ENCODE results near the gene RAI1. TPM values are rescaled to one million over a fixed set of nuclear protein-coding genes. Genes with fewer than 3 reads are reported as not detected.

Gene RAI1
- total RNA-seq, 4 donors from 2014 or later = 19.4 to 38.2 (median 35.3) TPM

- intact Hi-C loops (cut with DNase I; ENCODE audit: low total_unique reads) = no loop called here
- WGBS, 2 donors = 88 to 91% methylated on average over 9 of the region's 9 CpGs
- no peak for TF ChIP-seq CTCF (IDR thresholded peaks at IDR 0.05)
- no peak for TF ChIP-seq POLR2A (IDR thresholded peaks at IDR 0.05)
- DNase-seq (ENCODE audit: low spot score in 2 of 2) = no peak
- no peak overlapping the region for H3K4me3 ChIP-seq (ENCODE audit: low read depth, poor library complexity, severe bottlenecking)
Measured at GRCh38 chr17:17708816-17709215, 27.6 kb downstream of the RAI1 start.

GRCh38 chr17:17709815-17710321 lies 28.6 kb downstream of the RAI1 start:
- intact Hi-C loops (cut with DNase I; ENCODE audit: low total_unique reads) = no loop called here
- WGBS, 2 donors = 82 to 83% methylated on average over 15 of the region's 15 CpGs
- DNase-seq (ENCODE audit: low spot score in 2 of 2) = no peak
- H3K4me3 ChIP-seq (ENCODE audit: low read depth, poor library complexity, severe bottlenecking) = no peak overlapping the region
- no peak for TF ChIP-seq CTCF (IDR thresholded peaks at IDR 0.05)
- no peak for TF ChIP-seq POLR2A (IDR thresholded peaks at IDR 0.05)

- intact Hi-C loops (cut with DNase I; ENCODE audit: low total_unique reads) = no loop called here
- DNase-seq (ENCODE audit: low spot score in 2 of 2) = no peak
- H3K4me3 ChIP-seq (ENCODE audit: low read depth, poor library complexity, severe bottlenecking) = no peak overlapping the region
- no peak for TF ChIP-seq CTCF (IDR thresholded peaks at IDR 0.05)
- TF ChIP-seq POLR2A (IDR thresholded peaks at IDR 0.05) = no peak
- 90 to 95% methylated on average over 4 of the region's 4 CpGs for WGBS, 2 donors
Measured at GRCh38 chr17:17710355-17710727, 29.1 kb downstream of the RAI1 start.

GRCh38 chr17:17710728-17711541 lies 29.7 kb downstream of the RAI1 start:
- TF ChIP-seq POLR2A (IDR thresholded peaks at IDR 0.05) (no peak), CTCF (IDR thresholded peaks at IDR 0.05) (no peak)
- H3K4me3 ChIP-seq (ENCODE audit: low read depth, poor library complexity, severe bottlenecking) = no peak overlapping the region
- WGBS, 2 donors = 51 to 59% methylated on average over 13 to 16 of the region's 16 CpGs
- intact Hi-C loops (cut with DNase I; ENCODE audit: low total_unique reads) = no loop called here
- DNase-seq (ENCODE audit: low spot score in 2 of 2) = no peak

GRCh38 chr17:17711641-17712162 lies 30.4 kb downstream of the RAI1 start:
- DNase-seq (ENCODE audit: low spot score in 2 of 2) = no peak
- whole genome bisulfite sequencing, 2 donors = 62 to 71% methylated on average over 12 of the region's 12 CpGs
- no peak for TF ChIP-seq POLR2A (IDR thresholded peaks at IDR 0.05)
- TF ChIP-seq CTCF (IDR thresholded peaks at IDR 0.05) = no peak
- H3K4me3 ChIP-seq (ENCODE audit: low read depth, poor library complexity, severe bottlenecking) = no peak overlapping the region
- intact Hi-C loops (cut with DNase I; ENCODE audit: low total_unique reads) = no loop called here

Data from lower leg skin (tissue), 4 donors.